K562 (cell line): ENCODE results near the gene UFC1. TPM values are rescaled to one million over a fixed set of nuclear protein-coding genes. Genes with fewer than 3 reads are reported as not detected.

Source experiments
- BRF1 ChIP-seq: IDR thresholded peaks from 3 replicates; pipeline ENCODE4 v1.6.1; 2011; ENCODE audit warnings: borderline replicate concordance, mild to moderate bottlenecking; ENCODE audit not compliant: insufficient read length; ENCODE audit errors: extremely low read depth
- KDM1A ChIP-seq, 2 experiments: fragments of 450-650 bp; IDR thresholded peaks; 2 replicates each; pipeline ENCODE4 v1.6.1; 2016; ENCODE audit warnings: mild to moderate bottlenecking in 2 of 2
- POLR2AphosphoS5 ChIP-seq: IDR thresholded peaks from 2 replicates; pipeline ENCODE4 v1.6.1; 2011; ENCODE audit warnings: mild to moderate bottlenecking, low read depth, low read length, moderate library complexity; ENCODE audit not compliant: control insufficient read depth, insufficient read depth
- RFX5 ChIP-seq: IDR thresholded peaks from 2 replicates; pipeline ENCODE4 v1.6.1; 2011; ENCODE audit warnings: low read depth, mild to moderate bottlenecking, improper control_type of control experiment, low read length
- SAP30 ChIP-seq: fragments of 200-600 bp; sonication (generic); IDR thresholded peaks from 2 replicates; pipeline ENCODE4 v1.6.1; 2012; ENCODE audit warnings: borderline replicate concordance, low read depth, mild to moderate bottlenecking, moderate library complexity, low read length, control low read depth, inconsistent platforms; ENCODE audit not compliant: insufficient read depth, poor library complexity, severe bottlenecking
- TAL1 ChIP-seq: fragments of 450-650 bp; IDR thresholded peaks from 2 replicates; pipeline ENCODE4 v1.6.1; 2016; ENCODE audit warnings: mild to moderate bottlenecking
- polyA plus RNA-seq, 8 experiments: library from polyadenylated mRNA; depleted of rRNA in 4 of 8; stranded (reverse) in 5 of 8; unstranded in 3 of 8; fragments of >200 nt; fragmentation: Nextera tagmentation in 2 of 8; fragmentation: Illumina TruSeq in 1 of 8; extraction: Ambion mirVana in 2 of 8; extraction: Trizol in 1 of 8; gene quantifications; 2 replicates each; pipeline versions ENCODE4 v1.2.1 to v1.2.3, GENCODE V29; 2011 to 2014; ENCODE audit warnings: inconsistent platforms in 1 of 8, missing spikeins in 1 of 8
- total RNA-seq, 7 experiments: library from RNA; depleted of rRNA in 6 of 7; stranded (reverse); fragments of >200 nt in 6 of 7; fragmentation: Illumina TruSeq in 2 of 7; extraction: Trizol in 2 of 7; gene quantifications; 2 replicates each; pipeline versions ENCODE4 v1.2.1 to v1.2.3, GENCODE V29; 2011 to 2021; ENCODE audit warnings: low replicate concordance in 1 of 7
- TF ChIP-seq, protein P1 (sequence below): fragments of 250-450 bp; sonication (Bioruptor Pico); IDR thresholded peaks from 2 replicates; pipeline ENCODE4 v1.4.0; 2020; ENCODE audit warnings: mild to moderate bottlenecking, moderate library complexity
- TF ChIP-seq, protein P2 (sequence below): fragments of 450-650 bp; formaldehyde crosslinking; conservative IDR thresholded peaks from 2 replicates; pipeline ENCODE4 v1.4.0; 2022; ENCODE audit warnings: mild to moderate bottlenecking, missing genetic modification characterization
- TF ChIP-seq, protein P3 (sequence below): fragments of 250-450 bp; sonication (Bioruptor Pico); IDR thresholded peaks from 2 replicates; pipeline ENCODE4 v1.4.0; 2020; ENCODE audit warnings: mild to moderate bottlenecking, moderate library complexity
- TF ChIP-seq, protein P4 (sequence below): fragments of 250-450 bp; sonication (Bioruptor Pico); IDR thresholded peaks from 2 replicates; pipeline ENCODE4 v1.4.0; 2020

The UFC1 gene
- total and polyA plus RNA-seq, 9 of the 15 experiments (the other 6 are each of a cell fraction or from before 2014, with no cell fraction given): 92.8 to 220 (median 161) TPM

DNA sequence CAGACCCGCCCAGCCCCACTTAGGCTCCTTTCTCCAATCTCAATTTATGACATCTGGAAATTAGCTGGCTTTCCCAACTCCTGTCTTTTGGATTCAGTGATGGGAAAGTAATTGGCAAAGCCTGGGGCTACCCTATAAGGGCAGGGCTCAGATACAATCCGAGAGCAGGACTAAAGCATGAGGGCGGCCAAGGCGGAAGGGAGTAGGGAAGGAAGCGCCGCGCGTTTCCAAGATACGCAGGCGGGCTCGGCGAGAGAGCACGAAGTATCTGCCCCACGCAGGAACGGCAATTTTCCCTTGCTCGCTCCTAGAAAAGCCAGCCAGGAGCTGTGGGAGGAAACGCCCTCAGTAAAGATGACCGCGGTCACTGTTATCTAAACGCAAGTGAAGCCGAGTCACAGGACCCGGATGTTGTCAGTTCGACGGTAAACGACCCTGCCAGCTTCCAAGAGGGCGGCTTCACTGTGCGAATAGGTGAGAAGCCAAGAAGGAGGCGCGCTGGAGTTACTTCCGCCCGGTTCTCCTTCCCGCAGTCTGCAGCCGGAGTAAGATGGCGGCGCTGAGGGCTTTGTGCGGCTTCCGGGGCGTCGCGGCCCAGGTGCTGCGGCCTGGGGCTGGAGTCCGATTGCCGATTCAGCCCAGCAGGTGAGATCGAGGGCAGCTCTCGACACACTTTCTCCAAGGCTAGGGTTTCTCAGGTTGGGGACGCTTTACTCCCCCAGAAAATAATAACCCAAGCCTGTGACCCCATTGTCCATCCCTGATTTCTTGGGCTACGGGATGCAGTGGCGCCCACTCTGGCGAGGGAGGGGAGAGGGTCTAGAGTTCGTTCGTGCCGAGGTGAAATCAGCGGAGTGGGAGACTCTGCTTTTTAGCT, 48.3 kb downstream of the UFC1 start, which contains the start of gene NDUFS2 (continued):
- TF ChIP-seq, protein P1, sequence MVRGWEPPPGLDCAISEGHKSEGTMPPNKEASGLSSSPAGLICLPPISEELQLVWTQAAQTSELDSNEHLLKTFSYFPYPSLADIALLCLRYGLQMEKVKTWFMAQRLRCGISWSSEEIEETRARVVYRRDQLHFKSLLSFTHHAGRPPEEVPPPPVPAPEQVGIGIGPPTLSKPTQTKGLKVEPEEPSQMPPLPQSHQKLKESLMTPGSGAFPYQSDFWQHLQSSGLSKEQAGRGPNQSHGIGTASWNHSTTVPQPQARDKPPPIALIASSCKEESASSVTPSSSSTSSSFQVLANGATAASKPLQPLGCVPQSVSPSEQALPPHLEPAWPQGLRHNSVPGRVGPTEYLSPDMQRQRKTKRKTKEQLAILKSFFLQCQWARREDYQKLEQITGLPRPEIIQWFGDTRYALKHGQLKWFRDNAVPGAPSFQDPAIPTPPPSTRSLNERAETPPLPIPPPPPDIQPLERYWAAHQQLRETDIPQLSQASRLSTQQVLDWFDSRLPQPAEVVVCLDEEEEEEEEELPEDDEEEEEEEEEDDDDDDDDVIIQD (CRISPR knock-in tag): no peak
- TF ChIP-seq POLR2AphosphoS5: peak; percentile 84
- TF ChIP-seq SAP30: peak; percentile 76
- TF ChIP-seq, protein P2, sequence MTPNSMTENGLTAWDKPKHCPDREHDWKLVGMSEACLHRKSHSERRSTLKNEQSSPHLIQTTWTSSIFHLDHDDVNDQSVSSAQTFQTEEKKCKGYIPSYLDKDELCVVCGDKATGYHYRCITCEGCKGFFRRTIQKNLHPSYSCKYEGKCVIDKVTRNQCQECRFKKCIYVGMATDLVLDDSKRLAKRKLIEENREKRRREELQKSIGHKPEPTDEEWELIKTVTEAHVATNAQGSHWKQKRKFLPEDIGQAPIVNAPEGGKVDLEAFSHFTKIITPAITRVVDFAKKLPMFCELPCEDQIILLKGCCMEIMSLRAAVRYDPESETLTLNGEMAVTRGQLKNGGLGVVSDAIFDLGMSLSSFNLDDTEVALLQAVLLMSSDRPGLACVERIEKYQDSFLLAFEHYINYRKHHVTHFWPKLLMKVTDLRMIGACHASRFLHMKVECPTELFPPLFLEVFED: 0 out of 2 replicates have a peak, but pooled peaks have one; percentile 71
- TF ChIP-seq BRF1: no peak
- TF ChIP-seq, protein P3, sequence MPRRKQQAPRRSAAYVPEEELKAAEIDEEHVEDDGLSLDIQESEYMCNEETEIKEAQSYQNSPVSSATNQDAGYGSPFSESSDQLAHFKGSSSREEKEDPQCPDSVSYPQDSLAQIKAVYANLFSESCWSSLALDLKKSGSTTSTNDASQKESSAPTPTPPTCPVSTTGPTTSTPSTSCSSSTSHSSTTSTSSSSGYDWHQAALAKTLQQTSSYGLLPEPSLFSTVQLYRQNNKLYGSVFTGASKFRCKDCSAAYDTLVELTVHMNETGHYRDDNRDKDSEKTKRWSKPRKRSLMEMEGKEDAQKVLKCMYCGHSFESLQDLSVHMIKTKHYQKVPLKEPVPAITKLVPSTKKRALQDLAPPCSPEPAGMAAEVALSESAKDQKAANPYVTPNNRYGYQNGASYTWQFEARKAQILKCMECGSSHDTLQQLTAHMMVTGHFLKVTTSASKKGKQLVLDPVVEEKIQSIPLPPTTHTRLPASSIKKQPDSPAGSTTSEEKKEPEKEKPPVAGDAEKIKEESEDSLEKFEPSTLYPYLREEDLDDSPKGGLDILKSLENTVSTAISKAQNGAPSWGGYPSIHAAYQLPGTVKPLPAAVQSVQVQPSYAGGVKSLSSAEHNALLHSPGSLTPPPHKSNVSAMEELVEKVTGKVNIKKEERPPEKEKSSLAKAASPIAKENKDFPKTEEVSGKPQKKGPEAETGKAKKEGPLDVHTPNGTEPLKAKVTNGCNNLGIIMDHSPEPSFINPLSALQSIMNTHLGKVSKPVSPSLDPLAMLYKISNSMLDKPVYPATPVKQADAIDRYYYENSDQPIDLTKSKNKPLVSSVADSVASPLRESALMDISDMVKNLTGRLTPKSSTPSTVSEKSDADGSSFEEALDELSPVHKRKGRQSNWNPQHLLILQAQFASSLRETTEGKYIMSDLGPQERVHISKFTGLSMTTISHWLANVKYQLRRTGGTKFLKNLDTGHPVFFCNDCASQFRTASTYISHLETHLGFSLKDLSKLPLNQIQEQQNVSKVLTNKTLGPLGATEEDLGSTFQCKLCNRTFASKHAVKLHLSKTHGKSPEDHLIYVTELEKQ (CRISPR knock-in tag): no peak
- no peak for TF ChIP-seq TAL1
- peak; percentile 73 to 75; a peak in 3 of 4 replicates for TF ChIP-seq KDM1A (IDR thresholded peaks at IDR 0.05)
- TF ChIP-seq RFX5: no peak
- TF ChIP-seq, protein P4, sequence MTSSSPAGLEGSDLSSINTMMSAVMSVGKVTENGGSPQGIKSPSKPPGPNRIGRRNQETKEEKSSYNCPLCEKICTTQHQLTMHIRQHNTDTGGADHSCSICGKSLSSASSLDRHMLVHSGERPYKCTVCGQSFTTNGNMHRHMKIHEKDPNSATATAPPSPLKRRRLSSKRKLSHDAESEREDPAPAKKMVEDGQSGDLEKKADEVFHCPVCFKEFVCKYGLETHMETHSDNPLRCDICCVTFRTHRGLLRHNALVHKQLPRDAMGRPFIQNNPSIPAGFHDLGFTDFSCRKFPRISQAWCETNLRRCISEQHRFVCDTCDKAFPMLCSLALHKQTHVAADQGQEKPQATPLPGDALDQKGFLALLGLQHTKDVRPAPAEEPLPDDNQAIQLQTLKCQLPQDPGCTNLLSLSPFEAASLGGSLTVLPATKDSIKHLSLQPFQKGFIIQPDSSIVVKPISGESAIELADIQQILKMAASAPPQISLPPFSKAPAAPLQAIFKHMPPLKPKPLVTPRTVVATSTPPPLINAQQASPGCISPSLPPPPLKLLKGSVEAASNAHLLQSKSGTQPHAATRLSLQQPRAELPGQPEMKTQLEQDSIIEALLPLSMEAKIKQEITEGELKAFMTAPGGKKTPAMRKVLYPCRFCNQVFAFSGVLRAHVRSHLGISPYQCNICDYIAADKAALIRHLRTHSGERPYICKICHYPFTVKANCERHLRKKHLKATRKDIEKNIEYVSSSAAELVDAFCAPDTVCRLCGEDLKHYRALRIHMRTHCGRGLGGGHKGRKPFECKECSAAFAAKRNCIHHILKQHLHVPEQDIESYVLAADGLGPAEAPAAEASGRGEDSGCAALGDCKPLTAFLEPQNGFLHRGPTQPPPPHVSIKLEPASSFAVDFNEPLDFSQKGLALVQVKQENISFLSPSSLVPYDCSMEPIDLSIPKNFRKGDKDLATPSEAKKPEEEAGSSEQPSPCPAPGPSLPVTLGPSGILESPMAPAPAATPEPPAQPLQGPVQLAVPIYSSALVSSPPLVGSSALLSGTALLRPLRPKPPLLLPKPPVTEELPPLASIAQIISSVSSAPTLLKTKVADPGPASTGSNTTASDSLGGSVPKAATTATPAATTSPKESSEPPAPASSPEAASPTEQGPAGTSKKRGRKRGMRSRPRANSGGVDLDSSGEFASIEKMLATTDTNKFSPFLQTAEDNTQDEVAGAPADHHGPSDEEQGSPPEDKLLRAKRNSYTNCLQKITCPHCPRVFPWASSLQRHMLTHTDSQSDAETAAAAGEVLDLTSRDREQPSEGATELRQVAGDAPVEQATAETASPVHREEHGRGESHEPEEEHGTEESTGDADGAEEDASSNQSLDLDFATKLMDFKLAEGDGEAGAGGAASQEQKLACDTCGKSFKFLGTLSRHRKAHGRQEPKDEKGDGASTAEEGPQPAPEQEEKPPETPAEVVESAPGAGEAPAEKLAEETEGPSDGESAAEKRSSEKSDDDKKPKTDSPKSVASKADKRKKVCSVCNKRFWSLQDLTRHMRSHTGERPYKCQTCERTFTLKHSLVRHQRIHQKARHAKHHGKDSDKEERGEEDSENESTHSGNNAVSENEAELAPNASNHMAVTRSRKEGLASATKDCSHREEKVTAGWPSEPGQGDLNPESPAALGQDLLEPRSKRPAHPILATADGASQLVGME (CRISPR knock-in tag): peak; percentile 49; the same call in 1 of the 2 replicates
